ENCODE results near the gene DDX19B.
"Not testable (repeated sequence)": the region's sequence is repeated elsewhere in the genome, so short reads cannot be mapped to it uniquely, and the experiment has no call there.

Gene DDX19B

GRCh38 chr16:70287304-70287971 lies 11.5 kb upstream of the DDX19B start:
- not testable (repeated sequence) for DNase-seq (ENCODE audit: low read depth)

DNA sequence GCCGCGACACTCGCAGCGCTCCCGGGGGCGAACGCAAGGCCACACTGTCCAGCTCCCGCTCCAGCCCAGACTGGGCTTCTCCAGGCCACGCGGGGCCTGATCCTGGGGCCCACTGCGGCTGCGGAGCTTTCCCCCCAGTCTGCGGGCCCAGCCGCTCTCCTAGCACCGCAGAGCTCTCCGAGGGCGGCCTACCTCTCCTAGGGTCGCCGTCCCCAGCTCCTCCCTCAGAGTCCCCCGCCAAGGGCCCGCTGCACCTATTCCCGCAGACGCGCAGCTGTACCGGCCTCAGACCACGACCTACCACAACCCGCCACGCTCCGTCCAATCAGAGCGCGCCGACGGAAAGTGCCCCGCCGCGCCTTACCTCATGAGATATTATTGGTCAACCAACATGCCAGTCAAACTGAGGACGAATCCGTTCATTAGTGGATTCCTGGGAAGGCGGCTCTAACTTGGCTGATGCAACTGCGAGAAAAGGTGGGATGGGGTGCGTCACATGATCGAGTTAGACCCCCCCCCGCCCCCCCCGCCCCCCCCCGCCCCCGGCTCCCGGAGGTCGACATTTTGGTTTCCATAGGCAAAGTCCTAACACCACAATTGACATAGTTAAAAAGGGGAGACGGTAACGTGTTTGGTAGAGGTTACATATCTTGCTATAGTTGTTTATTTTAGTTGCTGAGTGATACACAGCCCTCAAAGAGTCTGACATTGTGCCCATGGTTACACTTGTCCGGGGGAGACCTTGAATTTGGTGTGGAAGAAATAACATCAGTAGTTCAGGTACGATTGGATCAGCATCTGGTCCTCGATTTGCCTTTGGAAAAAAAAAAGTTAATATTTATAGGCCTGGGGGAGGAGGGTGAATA lies 9.5 kb upstream of the DDX19B start, which contains the start of gene AARS1:
TSS of gene AARS1 (minus strand) at position 278 of the 866 bp plus-strand sequence. CDS start 6,743 bp downstream, outside the sequence.
- DNase-seq (ENCODE audit: low read depth): peak; percentile 100

- DNase-seq (ENCODE audit: low read depth): peak; percentile 35
Measured at GRCh38 chr16:70290949-70291519, 8.0 kb upstream of the DDX19B start.

GRCh38 chr16:70292148-70292547 lies 6.8 kb upstream of the DDX19B start:
- DNase-seq (ENCODE audit: low read depth): not testable (repeated sequence)

- DNase-seq (ENCODE audit: low read depth): no peak
Measured at GRCh38 chr16:70294385-70295025, 4.5 kb upstream of the DDX19B start.

GRCh38 chr16:70295634-70296033 lies 3.4 kb upstream of the DDX19B start:
- no peak for DNase-seq (ENCODE audit: low read depth)

DNA sequence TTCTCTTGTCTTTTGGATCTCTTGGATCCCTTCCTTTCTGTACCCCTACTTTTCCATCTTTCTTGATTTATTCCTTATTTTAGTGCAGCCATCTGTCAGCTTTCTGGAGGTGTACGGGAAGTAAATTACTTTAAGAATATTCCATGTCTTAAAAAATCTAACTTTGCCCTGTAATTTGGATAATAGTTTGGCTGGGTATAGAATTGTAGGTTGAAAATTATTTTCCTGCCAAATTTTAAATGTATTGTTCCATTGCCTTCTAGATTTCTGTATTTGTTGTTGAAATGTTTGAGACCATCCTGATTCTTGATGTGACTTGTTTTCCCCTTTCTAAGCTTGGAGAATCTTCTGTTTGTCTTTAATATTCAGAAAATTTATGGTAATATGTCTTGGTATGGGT lies 2.1 kb downstream of the DDX19B start:
- no peak for DNase-seq (ENCODE audit: low read depth)

DNA sequence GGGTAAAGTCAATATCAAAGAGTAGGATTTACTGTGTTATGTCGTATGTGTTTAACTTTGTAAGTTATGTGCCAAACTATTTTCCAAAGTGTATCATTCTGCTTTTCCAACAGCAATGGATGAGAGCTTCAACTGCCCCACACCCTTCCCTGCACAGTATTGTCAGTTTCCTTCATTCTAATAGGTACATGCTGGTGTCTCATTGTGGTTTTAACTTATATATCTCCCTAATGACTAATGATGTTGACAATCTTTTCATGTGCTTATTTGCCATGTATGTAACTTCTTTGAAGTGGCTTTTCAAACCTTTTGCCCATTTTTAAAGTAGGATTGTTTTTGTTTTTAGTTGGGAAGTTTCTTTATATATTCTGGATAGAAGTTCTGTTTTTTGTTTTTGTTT lies 3.8 kb downstream of the DDX19B start:
- no peak for DNase-seq (ENCODE audit: low read depth)

DNA sequence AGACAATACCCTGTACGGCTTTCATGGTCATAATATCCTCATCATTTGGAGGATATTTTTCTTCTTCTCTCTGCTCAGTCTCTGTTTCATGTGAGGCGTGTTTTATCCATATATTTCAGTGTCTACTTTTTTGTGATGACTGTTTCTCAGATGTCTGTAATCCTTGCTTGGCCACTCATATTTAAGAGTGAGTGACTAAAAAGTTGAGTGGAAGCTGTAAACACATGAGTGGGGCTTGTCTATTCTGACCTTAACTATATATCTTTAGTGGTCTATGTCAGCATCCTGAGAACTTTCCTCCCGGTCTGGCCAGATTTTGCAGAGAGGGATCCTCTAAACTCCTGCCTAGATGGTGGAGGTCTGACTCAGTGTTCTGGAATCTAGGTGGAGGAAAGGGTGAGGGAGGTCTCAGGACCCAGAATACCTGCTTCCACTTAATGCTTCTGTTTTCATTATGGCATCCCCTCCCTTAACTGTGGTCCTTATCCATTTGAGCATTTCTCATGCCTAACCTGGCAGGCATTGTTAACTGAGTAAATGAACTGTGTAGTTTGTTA lies 6.0 kb downstream of the DDX19B start:
- no peak for DNase-seq (ENCODE audit: low read depth)

DNA sequence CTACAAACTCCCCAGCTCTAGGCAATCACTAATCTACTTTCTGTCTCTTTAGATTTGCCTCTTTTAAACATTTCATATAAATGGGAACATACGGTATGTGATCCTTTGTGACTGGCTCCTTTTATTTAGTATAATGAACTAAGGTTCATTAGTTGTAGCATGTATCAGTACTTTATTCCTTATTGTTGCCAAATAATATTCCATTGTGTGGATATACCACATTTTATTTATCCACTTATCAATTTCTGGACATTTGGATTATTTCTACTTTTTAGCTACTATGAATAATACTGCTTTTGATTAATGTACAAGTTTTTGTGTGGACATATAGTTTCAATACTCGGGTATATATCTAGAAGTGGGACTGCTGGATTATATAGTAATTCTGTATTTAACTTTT lies 7.9 kb downstream of the DDX19B start:
- no peak for DNase-seq (ENCODE audit: low read depth)

- DNase-seq (ENCODE audit: low read depth): not testable (repeated sequence)
Measured at GRCh38 chr16:70307726-70308125, 8.7 kb downstream of the DDX19B start.

GRCh38 chr16:70320121-70320520 lies 21.1 kb downstream of the DDX19B start:
- DNase-seq (ENCODE audit: low read depth): no peak

DNA sequence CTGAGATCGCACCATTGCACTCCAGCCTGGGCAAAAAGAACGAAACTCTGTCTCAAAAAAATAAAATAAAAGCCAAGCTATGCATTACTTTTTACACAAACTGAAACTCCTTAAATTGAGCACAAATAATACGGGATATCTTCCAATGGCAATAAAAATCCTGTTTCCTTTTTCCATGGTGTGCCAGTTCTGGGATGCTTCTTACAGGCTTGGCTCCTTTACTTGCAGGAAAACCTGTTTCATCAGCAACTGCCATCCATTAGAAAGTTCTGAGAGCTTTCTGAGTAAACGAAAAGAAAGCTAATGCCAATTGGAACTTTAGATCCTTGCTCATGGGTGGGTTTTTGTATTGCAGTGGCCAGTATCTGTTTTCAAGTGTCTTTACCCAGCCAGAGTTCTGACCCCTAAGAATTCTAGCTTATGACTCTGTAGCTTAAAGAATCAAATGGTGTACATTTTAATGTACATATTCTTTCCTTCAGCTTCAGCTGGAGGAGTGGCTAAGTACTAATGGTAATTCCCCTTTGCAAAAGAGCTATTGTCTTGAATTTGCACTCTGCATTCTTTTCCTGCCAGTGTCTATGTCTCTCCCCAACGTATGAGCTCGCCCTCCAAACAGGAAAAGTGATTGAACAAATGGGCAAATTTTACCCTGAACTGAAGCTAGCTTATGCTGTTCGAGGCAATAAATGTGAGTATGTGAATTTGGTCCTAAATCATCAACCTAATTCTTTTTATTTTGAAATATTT lies 26.2 kb downstream of the DDX19B start:
- no peak for DNase-seq (ENCODE audit: low read depth)

DNA sequence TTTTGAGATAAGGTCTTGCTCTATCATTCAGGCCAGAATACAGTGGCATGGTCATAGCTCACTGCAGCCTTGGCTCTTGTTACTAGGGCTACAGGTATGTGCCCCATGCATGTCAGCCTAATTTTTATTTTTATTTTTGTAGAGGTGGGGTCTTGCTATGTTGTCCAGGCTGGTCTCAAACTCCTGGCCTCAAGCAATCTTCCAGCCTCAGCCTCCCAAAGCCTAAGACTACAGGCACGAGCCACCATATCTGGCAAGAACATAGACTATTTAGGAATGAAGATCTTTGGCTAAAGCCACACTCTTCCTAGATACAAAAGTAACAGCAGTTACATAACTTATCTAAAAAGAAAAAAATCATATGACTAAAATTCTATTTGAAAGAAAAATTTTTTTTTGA lies 32.1 kb downstream of the DDX19B start:
- no peak for DNase-seq (ENCODE audit: low read depth)

DNA sequence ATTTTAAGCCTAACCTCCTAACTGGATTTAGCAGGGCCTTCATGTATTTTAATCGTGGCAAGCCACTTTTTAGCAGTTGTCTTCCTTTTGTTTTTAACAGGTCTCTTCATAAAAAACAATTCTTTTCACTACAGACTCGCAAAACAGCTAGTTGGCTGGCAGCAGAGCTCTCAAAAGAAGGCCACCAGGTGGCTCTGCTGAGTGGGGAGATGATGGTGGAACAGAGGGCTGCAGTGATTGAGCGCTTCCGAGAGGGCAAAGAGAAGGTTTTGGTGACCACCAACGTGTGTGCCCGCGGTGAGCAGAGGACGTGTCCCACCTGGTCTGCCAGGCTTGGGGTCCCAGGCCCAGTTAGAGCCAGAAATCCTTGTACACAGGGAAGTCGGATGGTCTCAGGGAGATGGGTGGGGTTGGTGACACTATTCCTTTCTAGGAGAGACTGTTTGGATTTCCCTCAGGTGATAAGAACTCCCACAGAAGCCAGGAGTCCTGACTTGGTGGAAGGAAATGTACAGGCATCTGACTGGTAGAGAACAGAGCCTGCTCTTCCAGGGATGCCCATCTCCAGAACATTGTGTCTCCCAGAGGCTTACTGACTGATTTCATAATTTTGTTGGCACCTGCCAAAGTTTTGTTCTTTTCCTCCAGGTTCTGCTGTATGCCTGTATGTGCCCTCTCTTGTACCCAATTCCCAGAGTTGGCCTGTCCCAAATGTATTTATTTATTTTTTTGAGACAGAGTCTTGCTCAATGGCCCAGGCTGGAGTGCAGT lies 32.8 kb downstream of the DDX19B start:
- peak; percentile 11 for DNase-seq (ENCODE audit: low read depth)

GRCh38 chr16:70332728-70333127 lies 33.7 kb downstream of the DDX19B start:
- peak; percentile 37 for DNase-seq (ENCODE audit: low read depth)

GRCh38 chr16:70337814-70338213 lies 38.8 kb downstream of the DDX19B start:
- no peak for DNase-seq (ENCODE audit: low read depth)

GRCh38 chr16:70341600-70341999 lies 42.6 kb downstream of the DDX19B start:
- no peak for DNase-seq (ENCODE audit: low read depth)

- no peak for DNase-seq (ENCODE audit: low read depth)
Measured at GRCh38 chr16:70342016-70342415, 43.0 kb downstream of the DDX19B start.

DNA sequence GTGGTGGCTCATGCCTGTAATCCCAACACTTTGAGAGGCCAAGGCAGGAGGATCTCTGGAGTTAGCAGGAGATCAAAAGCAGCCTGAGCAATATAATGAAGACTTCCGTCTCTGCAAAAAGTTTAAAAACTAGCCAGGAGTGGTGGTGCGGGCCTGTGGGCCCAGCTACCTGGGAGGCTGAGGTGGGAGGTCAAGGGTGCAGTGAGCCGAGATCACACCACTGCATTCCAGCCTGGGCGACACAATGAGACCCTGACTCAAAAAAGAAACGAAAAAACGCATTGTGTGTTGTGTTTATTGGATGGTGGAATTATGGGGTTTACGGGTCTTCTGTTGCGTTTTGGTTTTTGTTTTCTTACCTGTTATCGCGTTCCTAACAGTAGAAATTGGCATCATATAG lies 46.9 kb downstream of the DDX19B start:
- DNase-seq (ENCODE audit: low read depth): no peak

- DNase-seq (ENCODE audit: low read depth): no peak
Measured at GRCh38 chr16:70348991-70349390, 50.0 kb downstream of the DDX19B start.
